Measurements from ENCODE around the gene RAPGEF6.
A peak's percentile ranks its signal among the peaks of the same experiment; 100 is the strongest.
"Not testable (repeated sequence)": the region's sequence is repeated elsewhere in the genome, so short reads cannot be mapped to it uniquely, and the experiment has no call there.

The RAPGEF6 gene

GRCh38 chr5:131521252-131521651 lies 113.8 kb downstream of the RAPGEF6 start:
- no peak overlapping the region for H3K4me3 ChIP-seq
- no peak overlapping the region for H3K27ac ChIP-seq

- Histone ChIP-seq H3K27ac (peak overlapping the region in 4 of 21 experiments; percentile 8 to 76 (median 36)), H3K4me3 (no peak overlapping the region)
Measured at GRCh38 chr5:131515348-131515747, 119.7 kb downstream of the RAPGEF6 start.

GRCh38 chr5:131514316-131515283 lies 120.4 kb downstream of the RAPGEF6 start:
- Histone ChIP-seq H3K27ac (peak overlapping the region in 7 of 21 experiments; percentile 1 to 76 (median 37)), H3K4me3 (peak overlapping the region in 1 of 7 experiments; percentile 5)

DNA sequence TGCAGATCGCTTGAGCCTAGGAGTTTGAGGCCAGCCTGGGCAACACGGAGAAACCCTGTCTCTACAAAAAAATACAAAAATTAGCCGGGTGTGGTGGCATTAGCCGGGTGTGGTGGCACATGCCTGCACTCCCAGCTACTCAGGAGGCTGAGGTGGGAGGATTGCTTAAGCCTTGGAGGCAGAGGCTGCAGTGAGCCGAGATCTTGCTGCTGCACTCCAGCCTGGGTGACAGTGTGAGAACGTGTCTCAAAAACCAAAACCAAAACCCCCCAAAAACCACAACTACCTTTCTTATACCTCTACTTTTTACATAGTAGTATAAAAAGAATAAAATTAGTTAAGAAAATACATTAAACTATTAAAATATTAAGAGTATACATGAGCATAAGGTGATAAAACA lies 121.2 kb downstream of the RAPGEF6 start:
- peak overlapping the region in 1 of 21 experiments; percentile 37 for H3K27ac ChIP-seq
- H3K4me3 ChIP-seq = no peak overlapping the region

- Histone ChIP-seq H3K27ac (no peak overlapping the region), H3K4me3 (no peak overlapping the region)
Measured at GRCh38 chr5:131511934-131512333, 123.1 kb downstream of the RAPGEF6 start.

DNA sequence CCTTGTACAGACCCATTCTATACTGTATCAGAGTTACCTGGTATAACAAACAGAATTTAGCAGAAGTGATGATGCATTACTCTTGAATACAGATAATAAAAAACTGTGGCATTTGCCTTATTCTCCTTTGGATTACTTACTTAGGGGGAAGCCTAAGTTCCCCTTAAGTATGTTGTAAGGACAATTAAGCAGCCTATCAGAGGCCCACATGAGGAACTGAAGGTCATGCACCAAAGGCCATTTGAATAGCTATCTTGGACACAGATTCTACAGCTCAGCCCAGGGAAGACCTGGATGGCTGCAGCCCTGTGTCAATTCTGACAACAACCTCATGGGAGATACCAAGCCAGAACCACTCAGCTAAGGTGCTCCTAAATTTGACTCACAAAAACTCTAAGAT lies 125.2 kb downstream of the RAPGEF6 start:
- Histone ChIP-seq H3K4me3 (no peak overlapping the region), H3K27ac (no peak overlapping the region)

GRCh38 chr5:131505237-131505908 lies 129.7 kb downstream of the RAPGEF6 start:
- Histone ChIP-seq H3K4me3 (no peak overlapping the region), H3K27ac (no peak overlapping the region)

GRCh38 chr5:131496400-131496713 lies 138.7 kb downstream of the RAPGEF6 start:
- no peak overlapping the region for H3K27ac ChIP-seq
- H3K4me3 ChIP-seq = no peak overlapping the region

DNA sequence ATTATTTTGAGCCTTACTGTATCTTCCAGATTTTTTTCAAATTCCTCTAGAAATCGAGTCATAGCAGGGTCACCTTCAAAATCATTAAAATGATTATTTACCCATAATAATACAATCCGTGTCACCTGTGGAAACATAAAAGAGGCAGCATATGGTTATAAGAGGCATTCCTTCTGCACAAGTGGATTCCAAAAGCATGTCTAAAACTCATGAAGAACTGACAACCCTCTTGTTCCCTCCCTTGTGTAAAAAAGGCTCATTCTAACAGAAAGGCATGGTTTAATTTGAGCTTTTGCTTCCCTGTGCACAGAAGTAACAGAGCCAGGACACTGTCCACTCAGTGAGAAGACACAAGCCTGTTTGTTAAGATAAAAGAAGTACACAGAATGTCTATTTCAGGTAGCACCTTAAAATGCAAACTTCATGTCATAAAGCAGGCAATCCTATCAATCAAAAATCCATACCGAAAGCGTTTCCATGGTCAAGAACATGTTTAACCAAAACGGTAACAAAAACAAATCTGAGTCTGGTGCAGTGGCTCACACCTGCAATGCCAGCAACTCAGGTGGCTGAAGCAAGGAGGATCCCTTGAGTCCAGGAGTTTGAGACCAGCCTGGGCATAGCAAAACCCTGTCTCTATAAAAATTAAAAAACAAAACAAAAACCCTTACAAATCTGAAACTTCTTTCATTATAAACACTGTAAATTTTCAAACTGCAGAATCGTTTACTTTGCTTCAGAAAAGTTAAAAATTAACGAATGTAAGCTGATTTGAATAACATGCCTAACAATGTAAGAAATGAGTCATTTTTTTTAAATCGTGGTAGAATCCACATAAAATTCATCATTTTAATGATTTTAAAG lies 139.3 kb downstream of the RAPGEF6 start:
- Histone ChIP-seq H3K27ac (no peak overlapping the region), H3K4me3 (no peak overlapping the region)

GRCh38 chr5:131491749-131492148 lies 143.3 kb downstream of the RAPGEF6 start:
- H3K27ac ChIP-seq = no peak overlapping the region
- H3K4me3 ChIP-seq = no peak overlapping the region

GRCh38 chr5:131488463-131488862 lies 146.6 kb downstream of the RAPGEF6 start:
- Histone ChIP-seq H3K4me3 (no peak overlapping the region), H3K27ac (peak overlapping the region in 1 of 21 experiments; percentile 5)

GRCh38 chr5:131487371-131487770 lies 147.7 kb downstream of the RAPGEF6 start:
- not testable (repeated sequence) for H3K4me3 ChIP-seq, H3K27ac ChIP-seq

- Histone ChIP-seq H3K4me3 (no peak overlapping the region), H3K27ac (no peak overlapping the region)
Measured at GRCh38 chr5:131482617-131483016, 152.4 kb downstream of the RAPGEF6 start.

DNA sequence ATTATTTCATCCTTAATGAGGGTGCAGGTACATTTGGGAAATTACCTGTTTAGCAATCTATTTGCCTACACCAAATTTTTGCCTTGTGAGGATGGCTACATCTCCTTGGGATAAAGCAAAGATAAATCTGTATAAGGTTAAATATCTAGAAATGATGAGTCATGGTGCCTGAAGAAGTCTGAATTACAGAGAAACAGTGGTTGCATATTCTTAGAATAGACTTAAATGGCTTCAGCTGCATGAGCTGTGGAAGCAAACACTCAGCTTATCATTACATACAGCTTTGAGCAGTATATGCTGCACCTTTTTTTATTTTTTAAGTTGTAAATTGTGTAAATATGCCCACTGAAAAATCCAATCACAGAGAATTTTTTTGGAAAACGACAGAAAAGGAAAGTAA lies 153.5 kb downstream of the RAPGEF6 start:
- no peak overlapping the region for H3K27ac ChIP-seq
- H3K4me3 ChIP-seq = no peak overlapping the region

GRCh38 chr5:131475541-131475941 lies 159.5 kb downstream of the RAPGEF6 start:
- Histone ChIP-seq H3K27ac (no peak overlapping the region), H3K4me3 (no peak overlapping the region)

DNA sequence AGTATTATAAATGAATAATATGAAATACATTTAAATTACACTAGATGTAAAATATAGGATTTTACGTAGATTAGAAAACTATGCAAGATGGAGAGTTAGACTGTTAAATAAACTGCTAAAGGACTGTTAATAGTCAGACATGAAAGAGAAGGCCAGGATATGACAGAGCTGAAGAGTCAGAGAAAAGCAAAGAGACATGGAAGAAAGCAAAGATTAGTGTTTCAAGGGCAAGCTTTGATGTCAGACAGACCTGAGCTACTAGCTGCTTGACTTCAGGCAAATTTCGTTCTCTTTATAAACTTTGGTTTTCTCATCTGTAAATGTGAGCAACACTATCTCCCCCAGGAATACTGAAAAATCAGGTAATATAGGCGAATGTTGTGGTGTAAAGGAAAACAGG lies 161.3 kb downstream of the RAPGEF6 start:
- no peak overlapping the region for H3K4me3 ChIP-seq
- H3K27ac ChIP-seq = no peak overlapping the region

GRCh38 chr5:131466171-131466766 lies 168.8 kb downstream of the RAPGEF6 start:
- no peak overlapping the region for H3K27ac ChIP-seq
- H3K4me3 ChIP-seq = no peak overlapping the region

DNA sequence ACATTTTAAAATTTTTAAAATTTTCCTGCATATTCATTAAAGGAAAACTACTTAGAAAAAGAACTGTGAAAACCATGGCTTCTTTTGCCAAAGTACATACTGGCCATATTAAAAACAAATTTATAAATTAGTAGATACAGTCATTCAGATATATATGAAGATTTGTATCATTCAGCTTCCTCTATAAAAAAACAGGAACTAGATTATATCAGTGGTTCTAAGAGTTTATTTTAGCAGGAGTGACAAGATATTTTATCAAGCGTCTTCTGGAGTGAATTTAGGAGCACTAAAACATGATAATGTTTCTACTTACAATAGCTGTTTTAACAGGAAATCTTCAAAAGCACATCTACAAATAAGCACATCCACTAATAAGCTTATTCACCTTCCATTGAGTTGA lies 171.4 kb downstream of the RAPGEF6 start:
- Histone ChIP-seq H3K27ac (no peak overlapping the region), H3K4me3 (no peak overlapping the region)

- Histone ChIP-seq H3K27ac (no peak overlapping the region), H3K4me3 (no peak overlapping the region)
Measured at GRCh38 chr5:131462454-131462853, 172.6 kb downstream of the RAPGEF6 start.

- Histone ChIP-seq H3K4me3 (no peak overlapping the region), H3K27ac (no peak overlapping the region)
Measured at GRCh38 chr5:131461742-131462141, 173.3 kb downstream of the RAPGEF6 start.
